ENCODE results near the gene ARPC5.

Gene ARPC5

GRCh38 chr1:183604815-183605214 lies 30.8 kb downstream of the ARPC5 start:
- no peak overlapping the region for H3K4me3 ChIP-seq (replicated peaks; ENCODE audit: low read depth, low read length)

GRCh38 chr1:183604038-183604808 lies 31.4 kb downstream of the ARPC5 start:
- no peak overlapping the region for H3K4me3 ChIP-seq (replicated peaks; ENCODE audit: low read depth, low read length)
- no peak for TF ChIP-seq CTCF (IDR thresholded peaks at IDR 0.05; ENCODE audit: low read length, missing control alignments)
- peak; percentile 67 for DNase-seq (ENCODE audit: low read depth)

More at GRCh38 chr1:183604815-183605214, 30.8 kb downstream of the ARPC5 start:
- TF ChIP-seq CTCF (IDR thresholded peaks at IDR 0.05; ENCODE audit: low read length, missing control alignments), result no peak
- DNase-seq (ENCODE audit: low read depth), result no peak

- TF ChIP-seq CTCF (IDR thresholded peaks at IDR 0.05; ENCODE audit: low read length, missing control alignments), result no peak
- no peak for DNase-seq (ENCODE audit: low read depth)
- H3K4me3 ChIP-seq (replicated peaks; ENCODE audit: low read depth, low read length), result no peak overlapping the region
Measured at GRCh38 chr1:183602510-183602909, 33.1 kb downstream of the ARPC5 start.

- DNase-seq (ENCODE audit: low read depth), result no peak
- TF ChIP-seq CTCF (IDR thresholded peaks at IDR 0.05; ENCODE audit: low read length, missing control alignments), result no peak
- no peak overlapping the region for H3K4me3 ChIP-seq (replicated peaks; ENCODE audit: low read depth, low read length)
Measured at GRCh38 chr1:183600634-183601033, 34.9 kb downstream of the ARPC5 start.

- no peak overlapping the region for H3K4me3 ChIP-seq (replicated peaks; ENCODE audit: low read depth, low read length)
- DNase-seq (ENCODE audit: low read depth), result peak; percentile 97
- no peak for TF ChIP-seq CTCF (IDR thresholded peaks at IDR 0.05; ENCODE audit: low read length, missing control alignments)
Measured at GRCh38 chr1:183600136-183600535, 35.4 kb downstream of the ARPC5 start.

GRCh38 chr1:183598386-183598785 lies 37.2 kb downstream of the ARPC5 start:
- no peak overlapping the region for H3K4me3 ChIP-seq (replicated peaks; ENCODE audit: low read depth, low read length)
- TF ChIP-seq CTCF (IDR thresholded peaks at IDR 0.05; ENCODE audit: low read length, missing control alignments), result no peak
- DNase-seq (ENCODE audit: low read depth), result no peak
